Measurements from ENCODE around the gene PLSCR1.

The PLSCR1 gene

DNA sequence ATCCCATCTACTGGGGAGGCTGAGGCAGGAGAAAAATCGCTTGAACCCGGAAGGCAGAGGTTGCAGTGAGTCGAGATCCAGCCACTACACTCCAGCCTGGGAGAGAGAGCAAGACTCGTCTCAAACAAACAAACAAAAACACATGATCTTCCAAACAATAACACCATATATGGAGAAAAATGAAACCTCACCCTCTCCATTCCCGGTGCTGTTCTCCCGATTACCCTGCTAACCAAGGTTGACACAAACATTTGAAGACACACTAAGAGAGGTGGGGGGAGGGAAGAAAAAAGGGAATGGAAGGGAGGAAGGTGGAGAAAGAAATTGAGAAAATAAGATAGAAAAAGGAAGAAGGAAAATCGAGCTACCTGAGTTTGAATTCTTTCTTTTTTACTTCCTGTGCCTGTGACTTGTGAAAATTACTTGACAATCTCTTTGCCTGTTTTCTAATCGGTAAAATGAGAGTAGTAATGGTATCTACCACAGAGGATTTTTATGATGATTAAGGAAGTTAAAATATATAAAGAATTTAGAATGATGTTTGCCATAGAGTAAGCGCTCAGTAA lies 73.9 kb downstream of the PLSCR1 start:
- Mint-ChIP-seq H3K36me3 (ENCODE audit: insufficient read depth) (no peaks in the 10 kb centered on the region), H3K4me3 (peak overlapping the region; percentile 78 to 82), H3K9me3 (no peaks in the 10 kb centered on the region), H3K4me1 (ENCODE audit: low read depth in 2 of 2) (peaks cover 0 to 6% of the 10 kb centered on the region in 2 donors), H3K27me3 (peaks cover 9 to 19% of the 10 kb centered on the region in 2 donors), H3K27ac (peak overlapping the region in 1 of 2 donors; percentile 77)
- no peak for DNase-seq
- no peak for ATAC-seq (replicated peaks)

DNA sequence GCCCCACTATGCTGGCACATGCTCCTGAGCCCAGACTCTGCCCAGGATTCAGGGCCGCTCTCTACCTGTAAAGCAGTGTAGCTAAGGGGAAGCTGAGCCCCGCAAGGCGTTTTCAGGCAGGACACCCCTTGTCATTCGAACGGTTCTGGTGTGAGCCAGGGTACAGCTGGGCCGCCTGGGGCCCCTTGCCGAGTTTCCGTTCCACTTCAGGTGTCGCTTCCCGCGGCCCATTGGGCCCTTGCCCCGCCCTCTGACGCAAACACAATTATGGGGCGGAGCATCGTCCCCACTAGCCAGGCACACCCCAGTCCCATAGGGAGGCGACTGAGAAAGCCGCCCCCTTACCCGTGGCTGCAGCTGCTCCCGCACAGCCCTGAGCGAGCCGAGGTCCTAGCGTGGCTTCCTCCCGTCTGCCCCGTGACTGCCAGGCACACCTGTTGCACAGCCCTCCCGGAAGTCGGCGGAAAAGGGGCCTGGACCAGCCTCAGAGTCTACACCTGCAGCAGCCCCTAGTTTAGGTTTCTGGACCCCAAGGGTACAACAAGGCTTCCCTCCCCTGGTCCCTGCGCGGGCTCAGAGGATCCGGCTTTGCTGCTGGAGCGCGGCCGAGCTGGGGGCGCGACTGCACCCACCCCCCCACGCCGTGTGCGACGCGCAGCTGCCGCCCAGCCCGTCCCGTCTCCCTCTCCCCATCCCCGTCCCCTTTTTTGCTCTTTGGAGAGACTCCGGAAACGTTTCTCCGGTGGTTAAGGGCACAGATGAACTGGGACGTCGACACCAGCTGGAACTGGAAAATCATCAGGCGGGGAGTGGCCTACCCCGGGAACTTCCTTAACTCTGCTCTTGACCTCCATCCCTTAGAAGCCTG lies 75.0 kb downstream of the PLSCR1 start, which contains the start of gene PLSCR2:
Gene PLSCR2, minus strand, starts transcription at position 412 of the 868 bp plus-strand sequence. CDS start 9,657 bp downstream, outside the sequence.
- ATAC-seq (replicated peaks): peak; percentile 94
- no peaks in the 10 kb centered on the region for H3K36me3 Mint-ChIP-seq (ENCODE audit: insufficient read depth)
- peak within 1 kb of the TSS; percentile 69 to 77 for H3K27ac Mint-ChIP-seq
- no peaks in the 10 kb centered on the region for H3K9me3 Mint-ChIP-seq
- H3K4me1 Mint-ChIP-seq (ENCODE audit: low read depth in 2 of 2): peaks cover 0 to 6% of the 10 kb centered on the region in 2 donors
- peaks cover 2 to 8% of the 10 kb centered on the region in 2 donors for H3K27me3 Mint-ChIP-seq
- H3K4me3 Mint-ChIP-seq: peak within 1 kb of the TSS; percentile 78 to 82
- peak; percentile 53 to 74 (median 62) for DNase-seq

DNA sequence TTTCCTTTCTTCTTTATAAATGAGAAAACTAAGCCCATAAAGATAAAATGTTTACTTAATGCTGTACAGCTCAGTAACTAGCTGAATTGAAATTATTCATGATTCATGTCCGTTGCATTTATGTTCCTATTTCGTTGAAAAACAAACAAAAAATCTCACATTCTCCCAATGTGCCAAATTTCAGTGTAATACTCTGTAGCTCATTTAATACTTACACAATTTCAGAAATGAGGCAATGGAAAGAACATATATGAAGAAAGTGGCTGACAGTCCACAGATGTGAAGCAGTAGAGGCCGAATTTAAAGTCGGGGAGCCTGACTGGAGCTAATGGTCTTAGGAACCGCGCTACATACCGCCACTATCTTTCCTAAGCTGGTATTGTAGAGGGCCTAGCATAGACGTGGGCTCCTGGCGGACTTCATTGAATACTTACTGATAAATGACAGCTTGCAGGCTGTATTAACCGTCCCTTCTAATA lies 75.7 kb downstream of the PLSCR1 start:
- DNase-seq (no peak), ATAC-seq (replicated peaks) (no peak)
- peaks cover 0 to 6% of the 10 kb centered on the region in 2 donors for H3K4me1 Mint-ChIP-seq (ENCODE audit: low read depth in 2 of 2)
- H3K36me3 Mint-ChIP-seq (ENCODE audit: insufficient read depth): no peaks in the 10 kb centered on the region
- no peaks in the 10 kb centered on the region for H3K9me3 Mint-ChIP-seq
- peaks cover 0 to 3% of the 10 kb centered on the region in 2 donors for H3K27me3 Mint-ChIP-seq
- H3K27ac Mint-ChIP-seq: peak overlapping the region; percentile 69 to 77
- H3K4me3 Mint-ChIP-seq: peak overlapping the region; percentile 78 to 82

DNA sequence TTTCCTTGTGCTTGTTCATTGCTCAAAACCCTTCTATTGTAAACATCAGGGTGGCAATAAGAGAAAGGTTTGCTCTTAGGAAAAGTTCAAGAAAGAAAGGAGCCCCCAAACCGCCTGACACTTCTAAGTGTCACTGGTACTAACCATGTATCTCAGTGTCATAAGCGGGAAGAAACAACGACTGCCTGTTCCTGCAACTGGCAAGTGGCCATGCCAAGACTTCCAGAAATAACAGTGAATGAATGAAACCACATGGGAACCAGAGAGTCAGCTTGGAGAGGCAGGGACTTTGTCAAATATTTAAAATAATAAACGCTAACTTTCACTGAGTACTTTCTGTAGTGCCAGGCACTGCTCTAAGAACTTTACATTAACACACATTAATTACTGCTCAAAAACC lies 76.2 kb downstream of the PLSCR1 start:
- DNase-seq (no peak), ATAC-seq (replicated peaks) (no peak)
- Mint-ChIP-seq H3K36me3 (ENCODE audit: insufficient read depth) (no peaks in the 10 kb centered on the region), H3K4me1 (ENCODE audit: low read depth in 2 of 2) (peaks cover 0 to 6% of the 10 kb centered on the region in 2 donors), H3K27me3 (peaks cover 0 to 6% of the 10 kb centered on the region in 2 donors), H3K9me3 (no peaks in the 10 kb centered on the region), H3K27ac (peak overlapping the region; percentile 69 to 77), H3K4me3 (peak overlapping the region in 1 of 2 donors; percentile 82)

DNA sequence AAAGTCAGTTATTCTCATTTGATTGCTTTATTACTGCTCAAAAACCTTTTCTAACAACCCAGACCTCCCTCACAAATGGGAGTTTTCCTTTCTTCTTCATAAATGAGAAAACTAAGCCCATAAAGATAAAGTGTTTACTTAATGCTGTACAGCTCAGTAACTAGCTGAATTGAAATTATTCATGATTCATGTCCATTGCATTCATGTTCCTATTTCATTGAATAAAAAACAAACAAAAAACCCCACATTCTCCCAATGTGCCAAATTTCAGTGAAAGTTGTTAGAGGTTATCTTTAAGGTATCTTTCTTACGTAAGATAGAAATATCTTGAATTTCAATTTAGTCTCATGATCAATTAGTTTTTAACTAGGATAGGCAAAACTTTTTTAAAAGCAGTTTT lies 77.8 kb downstream of the PLSCR1 start:
- peaks cover 0 to 6% of the 10 kb centered on the region in 2 donors for H3K4me1 Mint-ChIP-seq (ENCODE audit: low read depth in 2 of 2)
- no peaks in the 10 kb centered on the region for H3K9me3 Mint-ChIP-seq
- H3K27me3 Mint-ChIP-seq: peaks cover 0 to 7% of the 10 kb centered on the region in 2 donors
- H3K4me3 Mint-ChIP-seq: no peak overlapping the region
- no peaks in the 10 kb centered on the region for H3K36me3 Mint-ChIP-seq (ENCODE audit: insufficient read depth)
- no peak for ATAC-seq (replicated peaks)
- no peak for DNase-seq
- H3K27ac Mint-ChIP-seq: no peak overlapping the region

DNA sequence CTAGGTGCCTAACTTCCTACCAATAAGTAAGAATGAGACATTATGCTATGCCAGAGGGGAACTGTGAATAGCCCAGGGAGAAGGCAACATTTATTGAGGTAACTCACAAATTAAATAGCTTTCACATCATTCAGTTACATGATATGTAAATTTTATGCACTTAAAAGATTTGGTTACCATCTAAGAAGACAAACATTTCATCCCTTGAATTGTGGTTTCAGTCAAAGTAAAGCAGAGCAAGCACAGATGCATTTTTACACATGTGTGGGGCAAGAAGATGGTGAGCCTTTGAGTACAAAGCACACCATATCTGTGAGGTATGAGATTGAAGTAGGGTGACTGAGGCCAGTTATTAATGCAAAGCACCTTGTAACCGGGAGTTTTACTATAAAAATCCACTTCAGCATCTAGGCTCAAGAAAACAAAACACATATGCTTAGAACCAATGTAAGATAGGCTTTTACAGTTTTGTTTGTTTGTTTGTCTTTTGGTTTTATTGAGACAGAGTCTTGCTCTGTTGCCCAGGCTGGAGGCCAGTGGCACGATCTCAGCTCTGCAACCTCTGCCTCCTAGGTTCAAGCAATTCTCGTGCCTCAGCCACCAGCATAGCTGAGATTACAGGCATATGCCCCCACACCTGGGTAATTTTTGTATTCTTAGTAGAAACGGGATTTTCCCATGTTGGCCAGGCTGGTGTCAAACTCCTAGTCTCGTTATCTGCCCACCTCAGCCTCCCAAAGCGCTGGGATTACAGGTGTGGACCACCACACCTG lies 78.5 kb downstream of the PLSCR1 start:
- Mint-ChIP-seq H3K9me3 (no peaks in the 10 kb centered on the region), H3K27ac (no peak overlapping the region), H3K4me1 (ENCODE audit: low read depth in 2 of 2) (peaks cover 0 to 6% of the 10 kb centered on the region in 2 donors), H3K27me3 (peaks cover 0 to 7% of the 10 kb centered on the region in 2 donors), H3K36me3 (ENCODE audit: insufficient read depth) (no peaks in the 10 kb centered on the region), H3K4me3 (no peak overlapping the region)
- no peak for ATAC-seq (replicated peaks)
- DNase-seq: no peak
